Activated T-helper 2 cell treated with anti-CD3 and anti-CD28 coated beads, Interferon-gamma antibody, Interleukin-2, Interleukin-4, amounts not matched to agents 10 μg/mL and 5 μg/mL and 100 μg/mL, durations not matched to agents 14 hours and 24 hours and 36 hours (primary cell): Measurements from ENCODE around the gene FERMT2. TPM values are rescaled to one million over a fixed set of nuclear protein-coding genes. Genes with fewer than 3 reads are reported as not detected.

Experiments
- DNase-seq: peaks from one replicate; pipeline ENCODE4 v3.0.0; 2021; ENCODE audit warnings: low spot score
- H3K27ac Mint-ChIP-seq: one replicate; pipeline ENCODE4 v1.8.0; 2021; ENCODE audit warnings: mixed read lengths
- H3K27me3 Mint-ChIP-seq: one replicate; pipeline ENCODE4 v1.8.0; 2021; ENCODE audit warnings: low read depth, mixed read lengths
- H3K36me3 Mint-ChIP-seq: one replicate; pipeline ENCODE4 v1.8.0; 2021; ENCODE audit warnings: low read depth, mixed read lengths
- H3K4me1 Mint-ChIP-seq: one replicate; pipeline ENCODE4 v1.8.0; 2021; ENCODE audit warnings: low read depth, mixed read lengths
- H3K4me3 Mint-ChIP-seq: one replicate; pipeline ENCODE4 v1.8.0; 2021; ENCODE audit warnings: low read depth, mild to moderate bottlenecking, moderate library complexity, mixed read lengths
- H3K9me3 Mint-ChIP-seq: one replicate; pipeline ENCODE4 v1.8.0; 2021; ENCODE audit warnings: mixed read lengths
- intact Hi-C: fragments of 100-400 bp; cut with micrococcal nuclease; formaldehyde crosslinking; loops from one replicate; pipeline ENCODE4 v1.15.1; 2023
- total RNA-seq: library from RNA; stranded (reverse); gene quantifications from 2 replicates; pipeline ENCODE4 v1.2.3, GENCODE V29; 2022

The FERMT2 gene
- total RNA-seq, 1 donor from 2014 or later, result 1.7 TPM

- H3K9me3 Mint-ChIP-seq, result no peaks in the 10 kb centered on the region
- DNase-seq, result no peak
- peaks cover 43% of the 10 kb centered on the region for H3K27me3 Mint-ChIP-seq
- no peak overlapping the region for H3K4me3 Mint-ChIP-seq
- H3K27ac Mint-ChIP-seq, result no peak overlapping the region
- no peaks in the 10 kb centered on the region for H3K36me3 Mint-ChIP-seq
- intact Hi-C loops, result no loop called here
- H3K4me1 Mint-ChIP-seq, result peaks cover 15% of the 10 kb centered on the region
Observed at GRCh38 chr14:52954346-52955214, 3.7 kb upstream of the FERMT2 start.

- DNase-seq, result no peak
- H3K4me3 Mint-ChIP-seq, result peak overlapping the region; percentile 53
Observed at GRCh38 chr14:52951681-52952554, 1.1 kb upstream of the FERMT2 start.

GRCh38 chr14:52950410-52950897 is 396 bp downstream of the FERMT2 start:
- H3K4me1 Mint-ChIP-seq, result peaks cover 20% of the 10 kb centered on the region
- H3K36me3 Mint-ChIP-seq, result no peaks in the 10 kb centered on the region
- intact Hi-C loops, result no loop called here
- no peak overlapping the region for H3K27ac Mint-ChIP-seq
- H3K4me3 Mint-ChIP-seq, result peak overlapping the region; percentile 83
- DNase-seq, result peak; percentile 9
- H3K27me3 Mint-ChIP-seq, result peaks cover 67% of the 10 kb centered on the region
- H3K9me3 Mint-ChIP-seq, result no peaks in the 10 kb centered on the region

More at GRCh38 chr14:52951681-52952554, 1.1 kb upstream of the FERMT2 start:
- Mint-ChIP-seq H3K27ac (no peak overlapping the region), H3K36me3 (no peaks in the 10 kb centered on the region), H3K27me3 (peaks cover 63% of the 10 kb centered on the region), H3K4me1 (peaks cover 20% of the 10 kb centered on the region), H3K9me3 (no peaks in the 10 kb centered on the region)
- intact Hi-C loops, result no loop called here

GRCh38 chr14:52949711-52950409 is 990 bp downstream of the FERMT2 start:
- Mint-ChIP-seq H3K4me3 (peak overlapping the region; percentile 83), H3K27ac (no peak overlapping the region), H3K27me3 (peaks cover 65% of the 10 kb centered on the region), H3K4me1 (peaks cover 20% of the 10 kb centered on the region), H3K36me3 (no peaks in the 10 kb centered on the region), H3K9me3 (no peaks in the 10 kb centered on the region)
- intact Hi-C loops, result no loop called here
- no peak for DNase-seq

GRCh38 chr14:52949249-52949648 is 1.6 kb downstream of the FERMT2 start:
- peak overlapping the region; percentile 83 for H3K4me3 Mint-ChIP-seq
- no peak for DNase-seq
- no peaks in the 10 kb centered on the region for H3K9me3 Mint-ChIP-seq
- H3K4me1 Mint-ChIP-seq, result peaks cover 20% of the 10 kb centered on the region
- H3K27me3 Mint-ChIP-seq, result peaks cover 65% of the 10 kb centered on the region
- intact Hi-C loops, result no loop called here
- no peaks in the 10 kb centered on the region for H3K36me3 Mint-ChIP-seq
- H3K27ac Mint-ChIP-seq, result no peak overlapping the region

GRCh38 chr14:52948836-52949235 is 2.0 kb downstream of the FERMT2 start:
- Mint-ChIP-seq H3K27ac (no peak overlapping the region), H3K27me3 (peaks cover 64% of the 10 kb centered on the region), H3K9me3 (no peaks in the 10 kb centered on the region), H3K4me3 (no peak overlapping the region), H3K4me1 (peaks cover 20% of the 10 kb centered on the region), H3K36me3 (no peaks in the 10 kb centered on the region)
- intact Hi-C loops, result no loop called here
- DNase-seq, result no peak

GRCh38 chr14:52948039-52948438 is 2.8 kb downstream of the FERMT2 start:
- no peak overlapping the region for H3K4me3 Mint-ChIP-seq
- no peak for DNase-seq
- H3K27ac Mint-ChIP-seq, result no peak overlapping the region
- intact Hi-C loops, result no loop called here
- H3K9me3 Mint-ChIP-seq, result no peaks in the 10 kb centered on the region
- no peaks in the 10 kb centered on the region for H3K36me3 Mint-ChIP-seq
- H3K4me1 Mint-ChIP-seq, result peaks cover 20% of the 10 kb centered on the region
- peaks cover 58% of the 10 kb centered on the region for H3K27me3 Mint-ChIP-seq

GRCh38 chr14:52944254-52944653 is 6.6 kb downstream of the FERMT2 start:
- H3K4me1 Mint-ChIP-seq, result peaks cover 2% of the 10 kb centered on the region
- H3K27me3 Mint-ChIP-seq, result peaks cover 41% of the 10 kb centered on the region
- no peaks in the 10 kb centered on the region for H3K9me3 Mint-ChIP-seq
- intact Hi-C loops, result no loop called here
- H3K27ac Mint-ChIP-seq, result no peak overlapping the region
- no peak overlapping the region for H3K4me3 Mint-ChIP-seq
- no peak for DNase-seq
- H3K36me3 Mint-ChIP-seq, result no peaks in the 10 kb centered on the region

- no peak overlapping the region for H3K27ac Mint-ChIP-seq
- no peaks in the 10 kb centered on the region for H3K36me3 Mint-ChIP-seq
- intact Hi-C loops, result no loop called here
- DNase-seq, result no peak
- H3K27me3 Mint-ChIP-seq, result peaks cover 28% of the 10 kb centered on the region
- H3K4me1 Mint-ChIP-seq, result no peaks in the 10 kb centered on the region
- no peak overlapping the region for H3K4me3 Mint-ChIP-seq
- H3K9me3 Mint-ChIP-seq, result no peaks in the 10 kb centered on the region
Observed at GRCh38 chr14:52939427-52939826, 11.4 kb downstream of the FERMT2 start.

GRCh38 chr14:52937869-52938268 is 13.0 kb downstream of the FERMT2 start:
- Mint-ChIP-seq H3K4me3 (no peak overlapping the region), H3K27me3 (peaks cover 25% of the 10 kb centered on the region), H3K9me3 (no peaks in the 10 kb centered on the region), H3K4me1 (no peaks in the 10 kb centered on the region), H3K36me3 (no peaks in the 10 kb centered on the region), H3K27ac (no peak overlapping the region)
- DNase-seq, result no peak
- intact Hi-C loops, result no loop called here

GRCh38 chr14:52937306-52937705 is 13.5 kb downstream of the FERMT2 start:
- Mint-ChIP-seq H3K36me3 (no peaks in the 10 kb centered on the region), H3K9me3 (no peaks in the 10 kb centered on the region), H3K27ac (no peak overlapping the region), H3K4me1 (no peaks in the 10 kb centered on the region), H3K27me3 (peaks cover 28% of the 10 kb centered on the region), H3K4me3 (no peak overlapping the region)
- intact Hi-C loops, result no loop called here
- no peak for DNase-seq

GRCh38 chr14:52936437-52936836 is 14.4 kb downstream of the FERMT2 start:
- intact Hi-C loops, result no loop called here
- Mint-ChIP-seq H3K4me3 (no peak overlapping the region), H3K27me3 (peaks cover 28% of the 10 kb centered on the region), H3K27ac (no peak overlapping the region), H3K36me3 (no peaks in the 10 kb centered on the region), H3K4me1 (no peaks in the 10 kb centered on the region), H3K9me3 (no peaks in the 10 kb centered on the region)
- no peak for DNase-seq
